A549 treated with dexamethasone at 1 μM for 4 hours (cell line): ENCODE data around the gene RTF2. TPM values are rescaled to one million over a fixed set of nuclear protein-coding genes. Genes with fewer than 3 reads are reported as not detected.

Experiments used
- total RNA-seq: library from RNA; stranded (reverse); fragments of 200-300 nt; extraction: Qiagen RNA extraction; gene quantifications from 5 replicates; pipeline ENCODE4 v1.2.3, GENCODE V29; 2022

RTF2 gene, protein sequence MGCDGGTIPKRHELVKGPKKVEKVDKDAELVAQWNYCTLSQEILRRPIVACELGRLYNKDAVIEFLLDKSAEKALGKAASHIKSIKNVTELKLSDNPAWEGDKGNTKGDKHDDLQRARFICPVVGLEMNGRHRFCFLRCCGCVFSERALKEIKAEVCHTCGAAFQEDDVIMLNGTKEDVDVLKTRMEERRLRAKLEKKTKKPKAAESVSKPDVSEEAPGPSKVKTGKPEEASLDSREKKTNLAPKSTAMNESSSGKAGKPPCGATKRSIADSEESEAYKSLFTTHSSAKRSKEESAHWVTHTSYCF
- 83.1 to 93.8 TPM (median 89.0 TPM) in 5 replicates for total RNA-seq

GRCh38 chr20:56468316-56469076 lies at the start of gene RTF2:
TSS of gene RTF2 (plus strand) at chr20:56468627. CDS start at chr20:56468698, 71 bp downstream.

DNA sequence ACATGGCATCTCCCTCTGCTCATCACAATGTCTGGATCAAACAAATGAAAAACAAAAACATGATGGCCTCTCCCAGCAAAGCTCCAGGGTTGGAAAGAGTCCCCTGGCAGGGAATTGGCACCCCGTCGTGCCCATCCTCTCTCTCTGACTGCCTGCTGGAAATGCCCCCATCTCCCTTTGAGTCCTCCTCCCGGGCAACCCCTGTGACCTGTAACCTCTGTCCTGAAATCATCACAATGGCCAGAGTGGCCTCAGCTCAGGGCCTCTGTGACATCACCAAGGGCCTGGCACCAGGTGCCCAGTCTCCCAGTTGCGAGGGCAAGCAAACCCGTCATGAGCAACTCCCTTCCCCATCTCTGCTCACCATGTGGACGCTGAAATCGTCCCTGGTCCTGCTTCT lies 56.0 kb downstream of the RTF2 start, which contains the start of gene FAM209A:
Gene FAM209A, plus strand, starts transcription at position 301 of the 400 bp plus-strand sequence. Its CDS starts 65 bp downstream, at position 366.

DNA sequence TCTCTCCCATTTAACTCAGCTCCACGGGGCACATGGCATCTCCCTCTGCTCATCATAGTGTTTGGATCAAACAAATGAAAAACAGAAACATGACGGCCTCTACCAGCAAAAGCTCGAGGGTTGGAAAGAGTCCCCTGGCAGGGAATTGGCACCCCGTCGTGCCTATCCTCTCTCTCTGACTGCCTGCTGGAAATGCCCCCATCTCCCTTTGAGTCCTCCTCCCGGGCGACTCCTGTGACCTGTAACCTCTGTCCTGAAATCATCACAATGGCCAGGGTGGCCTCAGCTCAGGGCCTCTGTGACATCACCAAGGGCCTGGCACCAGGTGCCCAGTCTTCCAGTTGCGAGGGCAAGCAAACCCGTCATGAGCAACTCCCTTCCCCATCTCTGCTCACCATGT lies 64.5 kb downstream of the RTF2 start, which contains the start of gene FAM209B:
Gene FAM209B, plus strand, starts transcription at position 301 of the 400 bp plus-strand sequence. Its CDS starts 96 bp downstream, at position 397.

Other genes starting within 250 kb of the RTF2 start
- not detected in 5 replicates for gene MC3R, start 219.9 kb upstream of the RTF2 start, total RNA-seq
- 9.8 to 13.1 TPM (median 11.7 TPM) in 5 replicates for gene FAM210B, start 109.7 kb upstream of the RTF2 start, total RNA-seq
- 94.0 to 106 TPM (median 104 TPM) in 5 replicates for gene AURKA, start 76.4 kb upstream of the RTF2 start, total RNA-seq
- gene CSTF1, start 76.0 kb upstream of the RTF2 start, total RNA-seq = 35.4 to 37.5 TPM (median 37.2 TPM) in 5 replicates
- gene CASS4, start 56.4 kb upstream of the RTF2 start, total RNA-seq = 0.02 to 0.07 TPM (median 0.05 TPM) in 4 of 5 replicates, not detected in the other
- 0.33 to 0.65 TPM (median 0.37 TPM) in 5 replicates for gene FAM209A, start 56.1 kb downstream of the RTF2 start, total RNA-seq
- 0.17 to 0.48 TPM (median 0.28 TPM) in 5 replicates for gene FAM209B, start 64.6 kb downstream of the RTF2 start, total RNA-seq
- gene TFAP2C, start 160.7 kb downstream of the RTF2 start, total RNA-seq = 11.1 to 14.9 TPM (median 12.9 TPM) in 5 replicates